Hair follicle dermal papilla cell (primary cell): ENCODE results near the gene GPR87. TPM values are rescaled to one million over a fixed set of nuclear protein-coding genes. Genes with fewer than 3 reads are reported as not detected.

Experiments
- total RNA-seq: library from RNA; depleted of rRNA; stranded (reverse); fragments of >200 nt; gene quantifications from 2 replicates; pipeline ENCODE4 v1.2.3, GENCODE V29; 2012

The GPR87 gene
- total RNA-seq = 0.16 TPM in 1 of 2 replicates, not detected in the other

GRCh38 chr3:151316267-151316991 lies at the start of gene GPR87:
Gene GPR87, minus strand, starts transcription at chr3:151316820. Its CDS starts 16,720 bp downstream, at chr3:151300100.

GRCh38 chr3:151329363-151329762 lies 12.7 kb upstream of the GPR87 start, which contains the start of gene P2RY13:
Gene P2RY13, minus strand, starts transcription at chr3:151329549. Its CDS starts 21 bp downstream, at chr3:151329528.

GRCh38 chr3:151278230-151278629 lies 38.4 kb downstream of the GPR87 start, which contains the start of gene P2RY14:
Gene P2RY14, minus strand, starts transcription at chr3:151278542. Its CDS starts 64,226 bp downstream, at chr3:151214316.

Other genes with a start within 250 kb of the GPR87 start
- 0.85 and 1.3 TPM in 2 replicates for gene MED12L, start 231.2 kb downstream of the GPR87 start, total RNA-seq
- gene GPR171, start 113.6 kb downstream of the GPR87 start, total RNA-seq = not detected in 2 replicates
- gene P2RY14, start 38.3 kb downstream of the GPR87 start, total RNA-seq = 0.16 TPM in 1 of 2 replicates, not detected in the other
- gene P2RY13, start 12.7 kb upstream of the GPR87 start, total RNA-seq = not detected in 2 replicates
- not detected in 2 replicates for gene P2RY12, start 67.9 kb upstream of the GPR87 start, total RNA-seq
- 27.7 and 58.1 TPM in 2 replicates for gene IGSF10, start 144.2 kb upstream of the GPR87 start, total RNA-seq